Heart left ventricle (tissue), 16 donors: ENCODE data around the gene ZDHHC11. TPM values are rescaled to one million over a fixed set of nuclear protein-coding genes. Genes with fewer than 3 reads are reported as not detected.
"Not testable (repeated sequence)": the region's sequence is repeated elsewhere in the genome, so short reads cannot be mapped to it uniquely, and the experiment has no call there.

ENCODE experiments used
- ATAC-seq, 4 donors: fragments of 200-7000 bp; cut with Tn5 transposase; one replicate each; pipeline ENCODE4 v1.9.1; 2020 to 2022; ENCODE audit warnings: moderate library complexity in 4 of 4, mild to moderate bottlenecking in 3 of 4, moderate number of reproducible peaks in 1 of 4
- DNase-seq, 5 donors: peaks; one replicate each; pipeline ENCODE4 v3.0.0-alpha.2; 2020
- H3K27ac ChIP-seq, 12 donors: fragments of 200-600 bp; sonication (generic) in 4 of 12; one replicate each; pipeline versions ENCODE4 v1.5.0 to v1.8.0; 2016 to 2022; ENCODE audit warnings: mild to moderate bottlenecking in 2 of 12
- H3K27me3 ChIP-seq, 9 donors: fragments of 200-600 bp; sonication (generic) in 2 of 9; one replicate each; pipeline versions ENCODE4 v1.5.1 to v1.8.0; 2016 to 2022; ENCODE audit warnings: mild to moderate bottlenecking in 3 of 9
- H3K36me3 ChIP-seq, 9 donors: fragments of 200-600 bp; sonication (generic) in 2 of 9; one replicate each; pipeline versions ENCODE4 v1.5.0 to v1.8.0; 2018 to 2022; ENCODE audit warnings: mild to moderate bottlenecking in 2 of 9
- H3K4me1 ChIP-seq, 12 donors: fragments of 200-600 bp; sonication (generic) in 4 of 12; one replicate each; pipeline versions ENCODE4 v1.5.0 to v1.8.0; 2016 to 2022; ENCODE audit warnings: mild to moderate bottlenecking in 3 of 12
- H3K4me3 ChIP-seq, 12 donors: fragments of 200-600 bp; sonication (generic) in 4 of 12; one replicate each; pipeline versions ENCODE4 v1.5.0 to v1.8.0; 2017 to 2022; ENCODE audit warnings: mild to moderate bottlenecking in 9 of 12, moderate library complexity in 4 of 12
- H3K9me3 ChIP-seq, 12 donors: fragments of 200-600 bp; sonication (generic) in 4 of 12; one replicate each; pipeline versions ENCODE4 v1.5.0 to v1.8.0; 2016 to 2022; ENCODE audit warnings: mild to moderate bottlenecking in 1 of 12
- WGBS, 4 donors: extraction: QIAGEN DNeasy Blood & Tissue Kit in 2 of 4; methylation state at CpG; one replicate each; pipeline versions ENCODE4 v1.1.5 to v1.1.7; 2013 to 2018; 5-methylcytosine and 5-hydroxymethylcytosine counted together
- intact Hi-C, 10 donors: fragments of 100-400 bp; cut with DNase I; formaldehyde crosslinking; loops; one replicate each; pipeline versions ENCODE4 v1.11.1 to v1.14.2; 2022
- polyA plus RNA-seq, 2 donors: library from polyadenylated mRNA; stranded (reverse); fragments of 200-250 nt; gene quantifications; one replicate each; pipeline ENCODE4 v1.2.3, GENCODE V29; 2013
- total RNA-seq, 9 donors: library from RNA; depleted of rRNA in 2 of 9; stranded (reverse); fragments of >200 nt in 2 of 9; fragmentation: NEBNext Ultra II Directional in 3 of 9; extraction: Animal tissue kit (Norgen Biotek cat#: 25700) in 3 of 9; gene quantifications; one replicate each; pipeline versions ENCODE4 v1.1.0 to v1.2.4, GENCODE V29; 2016 to 2023
- TF ChIP-seq, protein P1 (sequence below), 12 donors: fragments of 200-600 bp; sonication (generic) in 4 of 12; IDR thresholded peaks; one replicate each; pipeline versions ENCODE4 v1.5.0 to v1.8.0; 2018 to 2022; ENCODE audit warnings: antibody characterized with exemption in 12 of 12, mild to moderate bottlenecking in 5 of 12
- donor health status: ischemic (EF 13 %, LVEDD 7.1; RV severe dilation, severe dysfunction).
- donor health status: healthy with polysubstance abuse.
- donor health status: DM: no; HTN: yes; CAD: no.
- donor health status: DM: no; HTN: no; CAD: no.
- donor health status: ischemic (EF 25% LVEDD 6.9; RV normal size, moderate dysfunction).
- donor health status: ischemic (EF 25% LVEDD 5.7; RV mildly dilated, moderate dysfunction).
- donor health status: healthy.
- donor health status: DM: yes; HTN: yes; CAD: no.
- donor health status: ischemic (EF 35%, LVEDD 5.7; RV mildly dilated, moderate dysfunction).
- donor health status: nonischemic (EF 11% LVEDD 7.7; RV severe dilation, severe dysfunction).
- donor health status: DM: yes; HTN: yes; CAD: no.
- donor health status: PGD.
- donor health status: ischemic (EF 29% LVEDD 5.4; RV normal size, mild dysfunction).
- donor health status: nonischemic (EF 23%, LVEDD 6.1; RV moderate dilation, normal function).

Gene ZDHHC11
- total and polyA plus RNA-seq, 11 donors, result 6.3 to 25.0 (median 10.8) TPM

DNA sequence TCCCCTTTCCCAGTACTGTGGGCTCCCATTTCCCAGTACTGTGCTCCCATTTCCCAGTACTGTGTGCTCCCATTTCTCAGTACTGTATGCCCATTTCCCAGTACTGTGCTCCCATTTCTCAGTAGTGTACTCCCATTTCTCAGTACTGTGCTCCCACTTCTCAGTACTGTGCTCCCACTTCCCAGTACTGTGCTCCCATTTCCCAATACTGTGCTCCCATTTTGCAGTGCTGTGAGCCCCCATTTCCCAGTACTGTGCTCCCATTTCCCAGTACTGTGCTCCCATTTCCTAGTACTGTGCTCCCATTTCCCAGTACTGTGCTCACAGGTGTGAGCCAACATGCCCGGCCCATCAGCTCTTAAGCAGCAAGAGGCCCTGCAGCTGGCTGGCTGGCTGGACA lies 54.9 kb downstream of the ZDHHC11 start:
- peak in 1 of 4 donors; percentile 8 for ATAC-seq
- not testable (repeated sequence) for H3K4me1 ChIP-seq, H3K27ac ChIP-seq, H3K27me3 ChIP-seq, DNase-seq, H3K4me3 ChIP-seq, H3K36me3 ChIP-seq
- H3K9me3 ChIP-seq, result peaks cover 0 to 20% (median 0%) of the 10 kb centered on the region in 12 donors
- 0 to 65% (median 59%) methylated on average over 1 of the region's 1 CpG for WGBS, 4 donors
- intact Hi-C loops, result loop anchor here in 2 of 10 donors (5.0 kb wide), 1 partner anchor 84 kb away; no protein-coding TSS in a partner anchor

GRCh38 chr5:794948-795347 lies 55.8 kb downstream of the ZDHHC11 start:
- H3K27me3 ChIP-seq, DNase-seq, H3K36me3 ChIP-seq, H3K27ac ChIP-seq, H3K4me1 ChIP-seq, H3K4me3 ChIP-seq: not testable (repeated sequence)
- WGBS, 4 donors, result 89 to 97% (median 91%) methylated on average over 1 of the region's 1 CpG
- ATAC-seq, result peak in 1 of 4 donors; percentile 16
- intact Hi-C loops, result loop anchor here in 2 of 10 donors (5.0 kb wide), 1 partner anchor 83 kb away; no protein-coding TSS in a partner anchor
- H3K9me3 ChIP-seq, result peaks cover 0 to 27% (median 0%) of the 10 kb centered on the region in 12 donors

DNA sequence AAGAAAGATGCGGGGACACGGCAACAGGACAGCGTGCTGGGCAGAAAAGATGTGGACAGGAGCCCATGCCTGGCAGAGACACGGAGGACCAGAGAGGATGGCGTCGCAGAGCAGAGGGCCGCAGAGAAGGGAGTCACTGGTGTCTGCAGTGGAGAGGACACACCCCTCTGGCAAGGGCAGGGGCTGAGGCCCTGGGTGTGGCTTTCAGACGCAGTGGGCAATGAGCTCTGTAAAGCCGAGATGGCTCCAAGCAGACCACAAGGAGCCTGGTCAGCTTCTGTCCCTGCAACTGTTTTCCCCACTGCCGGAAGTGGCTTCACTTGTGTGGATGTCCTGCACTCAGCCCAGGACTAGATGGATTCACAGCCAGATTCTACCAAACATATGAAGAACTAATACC lies 62.1 kb downstream of the ZDHHC11 start:
- Histone ChIP-seq H3K9me3 (peaks cover 0 to 26% (median 0%) of the 10 kb centered on the region in 12 donors), H3K27me3 (peaks cover 0 to 11% (median 0%) of the 10 kb centered on the region in 9 donors), H3K4me1 (peaks cover 0 to 11% (median 4%) of the 10 kb centered on the region in 12 donors)
- DNase-seq, H3K27ac ChIP-seq, H3K4me3 ChIP-seq, H3K36me3 ChIP-seq, ATAC-seq: not testable (repeated sequence)
- 89 to 97% (median 95%) methylated on average over 4 to 10 of the region's 10 CpGs for WGBS, 4 donors
- intact Hi-C loops, result loop anchor here in 3 of 10 donors (5.0 to 10.0 kb wide), 2 partner anchors 91 to 94 kb away; partner anchors contain the start of gene TPPP (in 1 of the 3)

- not testable (repeated sequence) for H3K36me3 ChIP-seq, H3K4me3 ChIP-seq, H3K27ac ChIP-seq, DNase-seq, ATAC-seq
- intact Hi-C loops, result loop anchor here in 3 of 10 donors (5.0 to 10.0 kb wide), 2 partner anchors 91 to 93 kb away; partner anchors contain the start of gene TPPP (in 1 of the 3)
- 76 to 91% (median 84%) methylated on average over 6 of the region's 6 CpGs for WGBS, 4 donors
- H3K9me3 ChIP-seq, result peaks cover 0 to 26% (median 0%) of the 10 kb centered on the region in 12 donors
- H3K27me3 ChIP-seq, result peaks cover 0 to 11% (median 0%) of the 10 kb centered on the region in 9 donors
- peaks cover 0 to 17% (median 4%) of the 10 kb centered on the region in 12 donors for H3K4me1 ChIP-seq
Measured at GRCh38 chr5:787857-788233, 62.9 kb downstream of the ZDHHC11 start.

DNA sequence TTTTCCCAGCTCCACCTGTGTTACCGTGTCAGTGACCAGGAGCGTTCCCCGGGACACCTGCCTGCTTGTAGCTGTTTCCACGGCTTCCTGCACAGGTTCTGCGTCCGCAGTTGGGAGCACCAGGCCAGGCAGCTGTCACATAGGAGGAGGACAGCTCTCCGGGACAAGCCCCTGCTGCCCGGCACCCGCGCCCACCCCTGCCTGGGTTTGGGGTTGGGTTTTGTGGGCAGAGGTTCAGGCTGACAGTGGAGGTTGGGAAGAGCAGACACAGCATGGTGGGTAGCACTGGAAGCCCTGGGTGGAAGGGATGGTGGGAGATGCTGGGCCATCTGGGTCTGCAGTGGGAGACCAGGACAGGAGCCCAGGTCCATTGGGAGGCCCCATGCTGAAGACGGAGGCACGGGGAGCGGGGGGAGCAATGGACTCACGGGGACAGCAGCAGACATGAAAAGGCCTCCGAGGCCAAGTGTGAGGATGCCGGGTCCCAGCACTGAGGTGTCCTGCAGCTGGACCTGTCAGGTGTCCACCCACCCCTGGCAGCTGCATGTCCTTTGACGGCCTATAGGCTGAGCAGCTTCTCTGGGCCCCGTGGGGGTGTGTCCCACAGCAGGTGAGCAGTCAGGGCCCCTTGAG lies 63.4 kb downstream of the ZDHHC11 start:
- H3K9me3 ChIP-seq, result peaks cover 0 to 21% (median 0%) of the 10 kb centered on the region in 12 donors
- H3K36me3 ChIP-seq, DNase-seq, H3K27ac ChIP-seq, H3K4me3 ChIP-seq, ATAC-seq: not testable (repeated sequence)
- WGBS, 4 donors, result 87 to 97% (median 92%) methylated on average over 6 to 14 of the region's 18 CpGs
- intact Hi-C loops, result loop anchor here in 3 of 10 donors (5.0 to 10.0 kb wide), 2 partner anchors 90 to 93 kb away; partner anchors contain the start of gene TPPP (in 1 of the 3)
- peaks cover 0 to 11% (median 0%) of the 10 kb centered on the region in 9 donors for H3K27me3 ChIP-seq
- H3K4me1 ChIP-seq, result peaks cover 0 to 18% (median 4%) of the 10 kb centered on the region in 12 donors

- H3K27me3 ChIP-seq, result peaks cover 0 to 11% (median 0%) of the 10 kb centered on the region in 9 donors
- peaks cover 0 to 10% (median 0%) of the 10 kb centered on the region in 12 donors for H3K9me3 ChIP-seq
- peaks cover 0 to 18% (median 4%) of the 10 kb centered on the region in 12 donors for H3K4me1 ChIP-seq
- H3K36me3 ChIP-seq, result not testable (repeated sequence)
- ATAC-seq (peak in 2 of 4 donors; percentile 5 to 10), DNase-seq (peak in 3 of 5 donors; percentile 33 to 58 (median 39))
- H3K27ac ChIP-seq, result peak overlapping the region in 6 of 12 donors; percentile 48 to 88 (median 66)
- H3K4me3 ChIP-seq, result peak overlapping the region; percentile 58 to 86 (median 68)
- TF ChIP-seq, protein P1, sequence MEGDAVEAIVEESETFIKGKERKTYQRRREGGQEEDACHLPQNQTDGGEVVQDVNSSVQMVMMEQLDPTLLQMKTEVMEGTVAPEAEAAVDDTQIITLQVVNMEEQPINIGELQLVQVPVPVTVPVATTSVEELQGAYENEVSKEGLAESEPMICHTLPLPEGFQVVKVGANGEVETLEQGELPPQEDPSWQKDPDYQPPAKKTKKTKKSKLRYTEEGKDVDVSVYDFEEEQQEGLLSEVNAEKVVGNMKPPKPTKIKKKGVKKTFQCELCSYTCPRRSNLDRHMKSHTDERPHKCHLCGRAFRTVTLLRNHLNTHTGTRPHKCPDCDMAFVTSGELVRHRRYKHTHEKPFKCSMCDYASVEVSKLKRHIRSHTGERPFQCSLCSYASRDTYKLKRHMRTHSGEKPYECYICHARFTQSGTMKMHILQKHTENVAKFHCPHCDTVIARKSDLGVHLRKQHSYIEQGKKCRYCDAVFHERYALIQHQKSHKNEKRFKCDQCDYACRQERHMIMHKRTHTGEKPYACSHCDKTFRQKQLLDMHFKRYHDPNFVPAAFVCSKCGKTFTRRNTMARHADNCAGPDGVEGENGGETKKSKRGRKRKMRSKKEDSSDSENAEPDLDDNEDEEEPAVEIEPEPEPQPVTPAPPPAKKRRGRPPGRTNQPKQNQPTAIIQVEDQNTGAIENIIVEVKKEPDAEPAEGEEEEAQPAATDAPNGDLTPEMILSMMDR (IDR thresholded peaks at IDR 0.05), result peak in 2 of 12 donors; percentile 13 to 14
- 1 to 10% (median 4%) methylated on average over 14 to 42 of the region's 43 CpGs for WGBS, 4 donors
- intact Hi-C loops, result loop anchor here in 4 of 10 donors (2.0 to 10.0 kb wide), 4 partner anchors 26 to 92 kb away; partner anchors contain the start of gene TPPP (in 2 of the 4)
Measured at GRCh38 chr5:785181-785705, 65.5 kb downstream of the ZDHHC11 start.
